Activated naive CD8-positive, alpha-beta T cell treated with anti-CD3 and anti-CD28 coated beads for 36 hours (primary cell): ENCODE measurements around the gene CDIPT. TPM values are rescaled to one million over a fixed set of nuclear protein-coding genes. Genes with fewer than 3 reads are reported as not detected.

Experiments used
- DNase-seq: peaks from one replicate; pipeline ENCODE4 v3.0.0; 2021
- H3K27ac Mint-ChIP-seq: one replicate; pipeline ENCODE4 v1.8.0; 2022; ENCODE audit warnings: mild to moderate bottlenecking, moderate library complexity, mixed read lengths
- H3K27me3 Mint-ChIP-seq: one replicate; pipeline ENCODE4 v1.8.0; 2022; ENCODE audit warnings: mild to moderate bottlenecking, mixed read lengths
- H3K36me3 Mint-ChIP-seq: one replicate; pipeline ENCODE4 v1.8.0; 2021; ENCODE audit warnings: mild to moderate bottlenecking, mixed read lengths
- H3K4me1 Mint-ChIP-seq: one replicate; pipeline ENCODE4 v1.8.0; 2021; ENCODE audit warnings: mixed read lengths
- H3K4me3 Mint-ChIP-seq: one replicate; pipeline ENCODE4 v1.8.0; 2022; ENCODE audit warnings: mild to moderate bottlenecking, moderate library complexity, mixed read lengths
- H3K9me3 Mint-ChIP-seq: one replicate; pipeline ENCODE4 v1.8.0; 2022; ENCODE audit warnings: mixed read lengths
- total RNA-seq, 2 experiments: library from RNA; stranded (reverse); gene quantifications; one replicate each; pipeline ENCODE4 v1.2.3, GENCODE V29; 2021

CDIPT gene
- total RNA-seq, 2 experiments from 2014 or later = 46.8 to 50.6 TPM

DNA sequence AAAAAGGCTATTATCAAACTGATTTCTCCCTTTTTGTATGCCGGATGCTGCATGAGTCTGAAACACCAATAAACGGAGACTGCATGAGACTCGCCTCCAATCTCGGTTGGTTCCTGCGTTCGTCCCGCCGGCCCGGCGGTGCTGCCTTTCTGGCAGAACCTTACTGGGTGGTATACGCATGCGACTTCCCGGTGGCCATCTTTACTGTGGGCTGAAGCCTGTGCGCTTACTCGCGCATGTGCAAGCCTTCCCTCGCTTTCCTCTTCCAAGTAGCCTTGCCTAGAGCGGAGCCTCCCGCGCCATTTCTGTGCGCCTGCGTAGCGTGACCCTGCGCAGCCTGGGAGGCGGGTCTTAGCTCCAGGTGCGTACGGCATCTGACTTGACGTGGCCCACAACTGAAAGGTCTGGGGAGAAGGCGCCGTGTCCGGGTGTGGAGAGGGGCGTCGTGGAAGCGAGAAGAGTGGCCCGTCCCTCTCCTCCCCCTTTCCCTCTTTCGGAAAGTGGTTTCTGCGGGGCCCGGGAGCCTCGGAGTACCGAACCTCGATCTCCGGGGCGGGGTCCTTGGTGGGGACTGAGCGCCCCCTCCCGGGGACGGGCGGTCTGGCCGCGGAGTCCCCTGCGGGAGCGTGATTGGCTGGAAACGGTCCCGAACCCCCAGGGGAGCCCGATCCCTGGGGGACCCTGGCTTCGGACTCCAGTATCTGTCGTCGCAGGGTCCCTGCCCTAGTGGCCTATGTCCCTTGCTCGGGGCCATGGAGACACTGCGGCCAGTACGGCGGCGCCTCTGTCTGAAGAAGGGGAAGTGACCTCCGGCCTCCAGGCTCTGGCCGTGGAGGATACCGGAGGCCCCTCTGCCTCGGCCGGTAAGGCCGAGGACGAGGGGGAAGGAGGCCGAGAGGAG, 47.0 kb downstream of the CDIPT start, which contains the start of gene PAGR1:
Gene PAGR1 (plus strand): TSS at position 360 of the 901 bp plus-strand sequence. CDS start 374 bp downstream, at position 734.
- Mint-ChIP-seq H3K9me3 (no peaks in the 10 kb centered on the region), H3K27ac (peak within 1 kb of the TSS; percentile 95), H3K27me3 (peaks cover 8% of the 10 kb centered on the region), H3K36me3 (peaks cover 23% of the 10 kb centered on the region), H3K4me1 (peaks cover 54% of the 10 kb centered on the region), H3K4me3 (peak within 1 kb of the TSS; percentile 94)
- peak; percentile 98 for DNase-seq

DNA sequence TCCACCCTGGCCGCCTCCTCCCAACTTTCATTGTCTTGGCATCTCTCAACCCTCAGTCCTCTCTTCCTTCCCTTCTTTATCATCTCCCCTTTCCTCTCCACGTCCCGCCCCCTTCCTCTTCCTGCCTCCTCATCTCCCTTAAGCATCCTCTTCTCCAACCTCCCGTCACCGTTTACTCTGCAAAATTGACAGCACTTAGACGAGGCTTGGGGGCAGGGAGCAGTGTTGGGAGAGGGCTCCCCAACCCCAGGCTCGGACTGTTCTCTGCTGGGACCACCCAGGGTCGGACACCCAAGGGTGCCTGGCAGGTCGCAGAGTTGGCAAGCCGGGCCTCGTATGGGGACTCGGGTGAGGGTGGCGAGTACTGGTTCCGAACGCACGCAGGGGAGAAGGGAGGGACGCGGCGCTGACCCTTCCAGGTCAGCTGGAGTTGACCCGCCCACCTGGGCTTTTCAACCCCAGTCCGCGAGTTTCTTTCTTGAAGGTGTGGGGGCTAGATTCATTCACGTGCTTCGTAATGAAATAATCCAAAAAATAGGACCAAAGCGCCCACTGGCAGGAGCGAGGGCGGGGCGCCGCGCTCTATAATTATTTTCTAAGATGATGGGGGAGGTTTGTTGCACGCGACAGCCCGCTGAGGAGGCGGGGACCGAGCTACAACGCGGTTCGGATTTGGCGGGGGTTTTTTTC, 47.8 kb downstream of the CDIPT start:
- Mint-ChIP-seq H3K4me1 (peaks cover 60% of the 10 kb centered on the region), H3K36me3 (peaks cover 31% of the 10 kb centered on the region), H3K9me3 (no peaks in the 10 kb centered on the region), H3K27ac (peak overlapping the region; percentile 95), H3K27me3 (peaks cover 8% of the 10 kb centered on the region), H3K4me3 (peak overlapping the region; percentile 94)
- DNase-seq = peak; percentile 67

DNA sequence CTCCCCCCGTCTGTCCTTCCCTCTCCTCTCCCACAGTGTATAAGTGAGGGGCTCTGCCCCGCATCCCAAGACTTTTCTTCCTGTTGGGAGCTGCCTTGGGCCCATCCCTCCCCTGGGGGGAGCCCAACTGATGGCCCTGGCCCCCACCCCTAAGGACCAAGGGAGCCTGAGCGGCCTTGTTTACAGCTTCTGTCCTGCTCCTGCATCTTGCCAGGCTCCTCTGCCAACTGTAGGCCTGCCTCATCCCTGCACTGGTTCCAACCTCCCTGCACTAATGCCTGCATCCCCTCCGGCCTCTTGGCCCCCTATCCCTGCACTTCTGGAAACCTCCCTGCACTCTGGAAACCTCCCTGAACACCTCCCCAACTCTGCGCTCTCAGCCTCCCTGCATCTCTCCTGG, 48.4 kb downstream of the CDIPT start:
- DNase-seq = no peak
- H3K36me3 Mint-ChIP-seq = peaks cover 36% of the 10 kb centered on the region
- peaks cover 8% of the 10 kb centered on the region for H3K27me3 Mint-ChIP-seq
- H3K9me3 Mint-ChIP-seq = no peaks in the 10 kb centered on the region
- H3K4me1 Mint-ChIP-seq = peaks cover 59% of the 10 kb centered on the region
- peak overlapping the region; percentile 94 for H3K4me3 Mint-ChIP-seq
- H3K27ac Mint-ChIP-seq = peak overlapping the region; percentile 95

DNA sequence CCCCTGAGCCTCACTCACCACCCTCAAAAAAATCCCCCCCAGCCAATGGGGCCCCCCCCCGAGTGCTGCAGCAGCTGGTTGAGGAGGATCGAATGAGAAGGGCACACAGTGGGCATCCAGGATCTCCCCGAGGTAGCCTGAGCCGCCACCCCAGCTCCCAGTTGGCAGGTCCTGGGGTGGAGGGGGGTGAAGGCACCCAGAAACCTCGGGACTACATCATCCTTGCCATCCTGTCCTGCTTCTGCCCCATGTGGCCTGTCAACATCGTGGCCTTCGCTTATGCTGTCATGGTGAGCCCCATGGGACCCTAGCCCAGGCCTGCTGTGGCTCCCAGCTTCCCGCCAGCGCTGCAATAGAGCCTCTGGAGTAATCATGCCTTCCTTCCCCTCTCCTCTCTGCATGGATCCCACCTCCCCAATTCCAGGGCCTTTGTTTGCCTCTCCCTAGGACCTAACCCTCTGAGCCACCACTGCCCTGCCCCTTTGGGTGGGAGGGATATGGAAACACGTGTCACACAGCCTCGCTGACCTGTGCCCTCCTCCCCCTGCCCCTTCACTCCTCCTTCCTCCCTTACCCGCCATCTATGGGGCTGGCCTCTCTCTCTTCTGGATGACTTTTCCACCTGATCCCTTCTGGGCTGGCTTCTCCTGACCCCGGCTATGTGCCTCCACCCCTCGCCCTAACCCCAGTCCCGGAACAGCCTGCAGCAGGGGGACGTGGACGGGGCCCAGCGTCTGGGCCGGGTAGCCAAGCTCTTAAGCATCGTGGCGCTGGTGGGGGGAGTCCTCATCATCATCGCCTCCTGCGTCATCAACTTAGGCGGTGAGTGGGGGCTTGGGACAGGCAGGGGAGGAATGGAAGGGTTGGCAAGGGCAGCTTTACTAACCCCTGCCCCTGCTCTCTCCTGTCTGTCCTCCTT, 49.1 kb downstream of the CDIPT start:
- H3K9me3 Mint-ChIP-seq = no peaks in the 10 kb centered on the region
- no peak overlapping the region for H3K4me3 Mint-ChIP-seq
- no peak for DNase-seq
- H3K4me1 Mint-ChIP-seq = peaks cover 53% of the 10 kb centered on the region
- H3K27ac Mint-ChIP-seq = no peak overlapping the region
- H3K27me3 Mint-ChIP-seq = peaks cover 8% of the 10 kb centered on the region
- peaks cover 34% of the 10 kb centered on the region for H3K36me3 Mint-ChIP-seq

DNA sequence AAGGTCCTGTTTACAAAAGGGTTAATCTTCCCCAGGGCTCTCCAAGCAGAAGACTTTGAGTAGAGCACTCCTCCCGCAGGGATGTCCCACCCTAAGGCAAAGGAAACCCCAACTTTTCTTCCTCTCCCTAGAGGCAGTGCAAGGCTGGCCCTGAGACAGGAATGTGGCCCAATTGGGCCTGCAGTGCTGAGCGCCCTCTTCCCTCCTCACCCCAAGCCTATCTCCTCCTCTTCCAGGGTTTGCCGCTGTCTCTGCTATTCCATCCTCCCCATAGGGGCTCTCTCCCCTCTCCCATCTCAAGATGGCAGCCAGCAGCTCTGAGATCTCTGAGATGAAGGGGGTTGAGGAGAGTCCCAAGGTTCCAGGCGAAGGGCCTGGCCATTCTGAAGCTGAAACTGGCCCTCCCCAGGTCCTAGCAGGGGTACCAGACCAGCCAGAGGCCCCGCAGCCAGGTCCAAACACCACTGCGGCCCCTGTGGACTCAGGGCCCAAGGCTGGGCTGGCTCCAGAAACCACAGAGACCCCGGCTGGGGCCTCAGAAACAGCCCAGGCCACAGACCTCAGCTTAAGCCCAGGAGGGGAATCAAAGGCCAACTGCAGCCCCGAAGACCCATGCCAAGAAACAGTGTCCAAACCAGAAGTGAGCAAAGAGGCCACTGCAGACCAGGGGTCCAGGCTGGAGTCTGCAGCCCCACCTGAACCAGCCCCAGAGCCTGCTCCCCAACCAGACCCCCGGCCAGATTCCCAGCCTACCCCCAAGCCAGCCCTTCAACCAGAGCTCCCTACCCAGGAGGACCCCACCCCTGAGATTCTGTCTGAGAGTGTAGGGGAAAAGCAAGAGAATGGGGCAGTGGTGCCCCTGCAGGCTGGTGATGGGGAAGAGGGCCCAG, 50.0 kb downstream of the CDIPT start:
- H3K4me3 Mint-ChIP-seq = peak overlapping the region; percentile 94
- peaks cover 34% of the 10 kb centered on the region for H3K36me3 Mint-ChIP-seq
- no peak for DNase-seq
- peaks cover 11% of the 10 kb centered on the region for H3K27me3 Mint-ChIP-seq
- no peaks in the 10 kb centered on the region for H3K9me3 Mint-ChIP-seq
- H3K27ac Mint-ChIP-seq = no peak overlapping the region
- peaks cover 49% of the 10 kb centered on the region for H3K4me1 Mint-ChIP-seq

DNA sequence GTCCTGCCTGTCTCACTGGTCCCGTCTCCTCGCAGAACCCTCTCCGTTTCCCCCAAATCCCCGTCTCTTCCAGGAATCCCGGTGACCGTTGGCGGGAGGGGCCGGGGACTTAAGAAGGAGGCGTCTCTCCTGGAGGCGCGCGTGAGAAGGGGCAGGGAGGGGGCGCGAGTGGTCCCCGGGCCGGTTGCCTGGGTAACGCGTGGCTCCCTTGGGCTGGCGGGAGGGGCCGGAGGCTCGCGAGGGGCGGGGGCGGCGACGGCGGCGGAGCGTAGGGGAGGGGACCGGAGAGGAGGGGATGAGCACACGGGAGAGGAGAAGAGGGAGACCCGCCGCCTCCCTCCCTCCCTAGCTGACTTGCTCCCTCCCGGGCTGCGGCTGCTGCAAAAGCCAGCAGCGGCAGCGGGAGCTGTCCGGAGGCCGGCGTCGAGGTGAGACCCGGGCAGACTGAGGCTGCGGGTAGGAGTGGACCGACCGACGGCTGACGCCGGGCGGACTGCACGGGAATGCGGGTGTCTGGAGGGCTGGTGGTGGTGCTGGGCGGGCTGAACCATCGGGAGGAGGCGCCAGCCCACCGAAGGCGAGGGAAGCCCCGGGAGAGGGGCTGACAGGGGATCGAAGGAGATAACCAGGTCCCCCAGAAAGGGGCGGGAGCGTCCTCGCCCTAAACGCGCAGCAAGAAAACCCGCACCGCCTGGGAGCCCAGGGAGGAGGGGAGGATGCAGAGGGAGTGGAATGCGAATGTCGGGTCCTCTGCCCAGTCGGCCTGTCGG, 50.9 kb downstream of the CDIPT start, which contains the start of gene PRRT2:
Gene PRRT2 (plus strand): TSS at position 298 of the 770 bp plus-strand sequence. CDS start 862 bp downstream, outside the sequence.
- Mint-ChIP-seq H3K9me3 (no peaks in the 10 kb centered on the region), H3K36me3 (peaks cover 38% of the 10 kb centered on the region), H3K27ac (peak within 1 kb of the TSS; percentile 85), H3K27me3 (peaks cover 15% of the 10 kb centered on the region), H3K4me3 (peak within 1 kb of the TSS; percentile 94), H3K4me1 (peaks cover 49% of the 10 kb centered on the region)
- DNase-seq = peak; percentile 59

DNA sequence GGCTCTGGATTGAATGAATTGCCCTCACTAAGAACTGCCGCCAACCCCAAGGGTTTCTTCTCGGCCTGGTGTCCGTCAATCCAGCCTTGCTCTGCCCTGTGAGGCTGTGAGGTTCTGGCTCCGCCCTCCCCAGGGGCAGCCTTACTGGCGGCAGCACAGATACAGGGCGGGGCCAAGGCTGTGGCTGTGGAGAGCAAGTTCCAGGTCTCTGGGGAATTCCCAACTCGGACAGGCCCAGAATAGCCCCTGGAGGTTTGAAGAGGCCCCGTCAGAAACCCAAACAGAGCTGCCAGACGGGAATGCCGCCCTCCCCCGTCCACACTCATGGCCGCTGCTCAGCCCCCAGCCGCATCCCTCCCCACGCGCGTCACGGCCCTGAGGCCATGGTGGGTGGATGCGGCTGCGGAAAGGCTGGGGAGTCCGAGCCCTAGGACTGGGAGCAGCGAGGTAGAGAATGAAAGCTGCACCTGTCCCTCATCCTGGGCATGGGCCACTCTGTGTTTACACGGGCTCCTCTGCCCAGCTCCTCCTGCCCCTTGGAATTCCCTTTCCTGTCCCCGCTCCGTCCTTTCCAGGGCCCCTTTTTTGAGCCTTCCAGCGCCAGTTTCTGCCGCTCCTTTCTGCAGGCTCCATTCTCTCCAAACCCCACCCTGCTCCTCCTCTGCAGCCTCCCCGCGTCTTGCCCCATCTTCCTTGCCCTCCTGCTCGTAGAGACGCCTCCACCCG, 51.7 kb downstream of the CDIPT start:
- Mint-ChIP-seq H3K27me3 (peaks cover 15% of the 10 kb centered on the region), H3K4me3 (peak overlapping the region; percentile 94), H3K4me1 (peaks cover 48% of the 10 kb centered on the region), H3K27ac (peak overlapping the region; percentile 85), H3K9me3 (no peaks in the 10 kb centered on the region), H3K36me3 (peaks cover 33% of the 10 kb centered on the region)
- DNase-seq = peak; percentile 88

DNA sequence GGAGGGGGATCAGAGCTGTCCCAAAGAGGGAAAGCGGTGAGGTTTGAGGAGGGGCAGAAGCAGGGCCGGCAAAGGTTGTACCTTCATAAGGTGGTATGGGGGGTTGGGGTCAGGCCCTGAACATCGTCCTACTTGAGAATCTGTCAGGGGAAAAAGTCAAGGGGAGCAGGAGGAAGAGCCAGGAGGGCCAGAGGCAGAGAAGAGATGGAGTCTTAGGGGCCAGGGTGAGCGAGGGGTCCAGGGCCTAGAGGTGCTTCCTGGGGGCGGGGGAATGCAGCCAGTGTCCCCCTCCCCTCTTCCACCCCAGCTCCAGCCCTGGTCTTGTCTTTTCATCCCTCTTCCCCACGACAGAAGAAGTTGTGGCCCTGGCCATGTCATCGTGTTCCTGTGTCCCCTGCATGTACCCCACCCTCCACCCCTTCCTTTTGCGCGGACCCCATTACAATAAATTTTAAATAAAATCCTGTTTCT, 52.3 kb downstream of the CDIPT start:
- DNase-seq = no peak
- Mint-ChIP-seq H3K27me3 (peaks cover 11% of the 10 kb centered on the region), H3K4me1 (peaks cover 48% of the 10 kb centered on the region), H3K9me3 (no peaks in the 10 kb centered on the region), H3K36me3 (peaks cover 33% of the 10 kb centered on the region), H3K27ac (peak overlapping the region; percentile 85), H3K4me3 (peak overlapping the region; percentile 94)

DNA sequence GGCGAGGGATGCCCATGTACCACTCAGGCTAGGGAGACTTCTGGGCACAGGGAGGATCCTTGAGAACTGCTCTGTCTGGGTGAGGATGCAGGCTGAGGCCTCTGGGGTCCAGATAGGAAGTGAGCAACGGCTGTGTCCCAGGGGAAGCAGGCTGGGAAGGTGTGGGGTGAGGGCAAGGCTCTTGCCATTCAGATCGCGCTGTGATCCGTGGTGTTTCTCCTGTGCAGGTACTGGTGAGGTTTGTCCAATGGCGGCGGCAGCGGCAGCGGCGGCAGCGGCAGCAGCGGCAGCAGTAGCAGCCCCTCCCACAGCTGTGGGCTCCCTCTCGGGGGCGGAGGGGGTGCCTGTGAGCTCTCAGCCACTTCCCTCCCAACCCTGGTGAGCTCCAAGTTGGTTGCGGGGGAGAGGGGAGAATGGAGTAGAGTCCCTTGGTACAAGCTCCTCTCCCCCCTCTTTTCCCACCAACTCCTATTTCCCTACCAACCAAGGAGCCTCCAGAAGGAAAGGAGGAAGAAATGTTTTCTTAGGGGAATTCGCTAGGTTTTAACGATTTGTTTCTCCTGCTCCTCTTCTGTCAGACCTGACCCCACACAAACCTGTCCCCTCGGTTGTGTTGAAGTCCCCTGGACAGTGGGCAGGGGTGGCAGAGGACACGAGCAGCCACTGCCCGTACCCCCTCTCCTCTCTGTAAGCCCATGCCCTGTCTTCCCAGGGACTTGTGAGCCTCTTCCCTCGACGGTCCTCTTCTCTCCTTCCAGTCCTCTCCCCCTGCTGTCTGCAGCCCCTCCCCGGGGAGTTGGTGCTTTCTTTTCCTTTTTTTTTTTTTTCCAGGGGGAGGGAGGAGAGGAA, 53.0 kb downstream of the CDIPT start:
- Mint-ChIP-seq H3K36me3 (peaks cover 36% of the 10 kb centered on the region), H3K4me3 (peak overlapping the region; percentile 94), H3K4me1 (peaks cover 45% of the 10 kb centered on the region), H3K9me3 (no peaks in the 10 kb centered on the region), H3K27ac (peak overlapping the region; percentile 86), H3K27me3 (peaks cover 16% of the 10 kb centered on the region)
- peak; percentile 72 for DNase-seq

DNA sequence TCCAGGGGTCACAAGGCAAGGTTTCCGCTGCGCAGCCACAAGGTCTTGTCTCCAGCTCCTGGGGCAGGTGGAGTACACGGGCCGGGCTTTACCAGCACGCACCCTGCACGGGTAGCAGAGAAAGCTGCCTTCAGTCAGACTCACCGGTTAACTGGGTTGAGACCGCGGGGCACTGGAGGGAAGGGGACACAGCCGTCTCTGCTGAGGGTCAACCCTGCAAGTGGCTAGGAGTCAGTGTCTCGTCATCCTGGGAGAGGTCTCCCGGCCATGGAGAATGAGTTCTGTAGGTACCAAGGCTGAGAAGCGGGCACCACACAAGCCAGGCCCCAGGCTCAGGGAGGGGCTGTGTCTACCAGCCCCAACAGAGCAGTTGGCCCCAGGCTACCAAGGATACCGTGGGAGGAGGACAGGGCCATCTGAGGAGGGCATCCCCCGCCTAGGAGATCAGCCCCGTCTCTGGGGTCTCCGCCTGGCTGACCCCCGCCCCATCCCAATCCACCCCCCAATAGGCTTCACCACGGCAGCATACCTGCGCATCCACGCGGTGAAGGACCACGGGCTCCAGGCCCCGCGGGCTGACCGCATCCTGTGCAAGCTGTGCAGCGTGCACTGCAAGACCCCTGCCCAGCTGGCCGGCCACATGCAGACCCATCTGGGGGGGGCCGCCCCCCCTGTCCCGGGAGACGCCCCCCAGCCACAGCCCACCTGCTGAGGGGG, 53.8 kb downstream of the CDIPT start:
- Mint-ChIP-seq H3K27me3 (peaks cover 16% of the 10 kb centered on the region), H3K9me3 (no peaks in the 10 kb centered on the region), H3K36me3 (peaks cover 41% of the 10 kb centered on the region), H3K4me3 (peak overlapping the region; percentile 99), H3K4me1 (peaks cover 44% of the 10 kb centered on the region), H3K27ac (peak overlapping the region; percentile 99)
- DNase-seq = no peak
